Panc1 (cell line): ENCODE data around the gene TMTC3.

Experiments
- CTCF ChIP-seq: fragments of 450-650 bp; IDR thresholded peaks from 2 replicates; pipeline ENCODE4 v1.5.1; 2017; ENCODE audit warnings: mild to moderate bottlenecking
- POLR2AphosphoS5 ChIP-seq: IDR thresholded peaks from 2 replicates; pipeline ENCODE4 v1.6.1; 2012; ENCODE audit warnings: mild to moderate bottlenecking, low read depth, low read length, moderate library complexity
- REST ChIP-seq, 2 experiments: IDR thresholded peaks; 2 replicates each; pipeline ENCODE4 v1.6.1; 2011 to 2012; ENCODE audit warnings: low read depth in 2 of 2, control low read depth in 1 of 2, low read length in 1 of 2, mild to moderate bottlenecking in 1 of 2, moderate library complexity in 1 of 2; ENCODE audit not compliant: insufficient read depth in 1 of 2

GRCh38 chr12:88237954-88238353, 95.8 kb downstream of the TMTC3 start:
- TF ChIP-seq POLR2AphosphoS5: no peak
- no peak for TF ChIP-seq CTCF
- TF ChIP-seq REST (IDR thresholded peaks at IDR 0.05; ENCODE audit: insufficient read depth in 1 of 2, low read depth in 2 of 2, low read length in 1 of 2): no peak
